Activated T-helper 17 cell treated with anti-CD3 and anti-CD28 coated beads, Interleukin-2, amount 50 U/mL, for 72 hours (primary cell): ENCODE results near the gene MYL11. TPM values are rescaled to one million over a fixed set of nuclear protein-coding genes. Genes with fewer than 3 reads are reported as not detected.

Experiments
- ATAC-seq: fragments of 150-1000 bp; cut with Tn5 transposase; replicated peaks from 2 replicates; pipeline ENCODE4 v1.10.0; 2021; ENCODE audit warnings: mild to moderate bottlenecking, moderate library complexity
- H3K27ac Mint-ChIP-seq: one replicate; pipeline ENCODE4 v1.8.0; 2022; ENCODE audit warnings: mixed read lengths
- H3K27me3 Mint-ChIP-seq: one replicate; pipeline ENCODE4 v1.8.0; 2022; ENCODE audit warnings: mixed read lengths
- H3K36me3 Mint-ChIP-seq: one replicate; pipeline ENCODE4 v1.8.0; 2022; ENCODE audit warnings: low read depth, mild to moderate bottlenecking, mixed read lengths
- H3K4me1 Mint-ChIP-seq: one replicate; pipeline ENCODE4 v1.8.0; 2022; ENCODE audit warnings: mixed read lengths
- H3K4me3 Mint-ChIP-seq: one replicate; pipeline ENCODE4 v1.8.0; 2022; ENCODE audit warnings: mild to moderate bottlenecking, mixed read lengths
- H3K9me3 Mint-ChIP-seq: one replicate; pipeline ENCODE4 v1.8.0; 2022; ENCODE audit warnings: mixed read lengths
- total RNA-seq, 2 donors: library from RNA; stranded (reverse); gene quantifications; one replicate each; pipeline ENCODE4 v1.2.3, GENCODE V29; 2022

MYL11 gene
- total RNA-seq, 2 donors from 2014 or later, result 1.6 TPM; not detected in 1

DNA sequence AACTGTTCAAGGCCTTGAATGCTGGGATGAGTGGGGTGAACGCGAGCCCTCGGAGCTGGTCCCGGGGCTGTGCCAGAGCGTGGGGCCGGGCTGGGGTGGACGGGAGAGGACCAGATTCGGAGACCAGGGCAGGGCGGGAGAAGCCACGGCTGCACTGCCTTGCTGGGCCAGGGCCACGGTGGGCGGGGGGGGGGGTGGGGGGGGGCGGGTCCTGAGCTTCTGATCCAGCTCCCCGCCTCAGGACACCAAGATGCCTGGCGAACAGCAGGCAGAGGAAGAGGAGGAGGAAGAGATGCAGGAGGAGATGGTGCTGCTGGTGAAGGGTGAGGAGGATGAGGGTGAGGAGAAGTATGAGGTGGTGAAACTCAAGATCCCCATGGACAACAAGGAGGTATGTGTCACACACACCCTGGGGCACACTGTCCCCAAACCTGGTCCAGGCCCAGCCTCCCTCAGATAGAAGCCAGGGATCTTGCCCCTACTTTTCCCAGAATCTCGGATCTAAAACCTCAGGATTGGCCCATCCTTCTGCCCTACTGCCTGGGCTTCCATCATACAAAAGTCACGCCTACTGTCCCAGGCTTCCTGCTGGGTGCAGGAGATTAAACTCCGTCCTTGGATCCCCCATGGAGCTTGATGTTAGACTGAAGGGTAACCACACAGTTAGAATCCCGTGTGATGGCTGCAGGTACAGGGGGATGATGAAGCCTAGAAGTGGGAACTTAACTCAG, 33.4 kb downstream of the MYL11 start:
- H3K36me3 Mint-ChIP-seq, result peaks cover 28% of the 10 kb centered on the region
- peaks cover 16% of the 10 kb centered on the region for H3K4me1 Mint-ChIP-seq
- ATAC-seq, result no peak
- peak overlapping the region; percentile 90 for H3K4me3 Mint-ChIP-seq
- peak overlapping the region; percentile 50 for H3K27ac Mint-ChIP-seq
- no peaks in the 10 kb centered on the region for H3K27me3 Mint-ChIP-seq
- H3K9me3 Mint-ChIP-seq, result no peaks in the 10 kb centered on the region

DNA sequence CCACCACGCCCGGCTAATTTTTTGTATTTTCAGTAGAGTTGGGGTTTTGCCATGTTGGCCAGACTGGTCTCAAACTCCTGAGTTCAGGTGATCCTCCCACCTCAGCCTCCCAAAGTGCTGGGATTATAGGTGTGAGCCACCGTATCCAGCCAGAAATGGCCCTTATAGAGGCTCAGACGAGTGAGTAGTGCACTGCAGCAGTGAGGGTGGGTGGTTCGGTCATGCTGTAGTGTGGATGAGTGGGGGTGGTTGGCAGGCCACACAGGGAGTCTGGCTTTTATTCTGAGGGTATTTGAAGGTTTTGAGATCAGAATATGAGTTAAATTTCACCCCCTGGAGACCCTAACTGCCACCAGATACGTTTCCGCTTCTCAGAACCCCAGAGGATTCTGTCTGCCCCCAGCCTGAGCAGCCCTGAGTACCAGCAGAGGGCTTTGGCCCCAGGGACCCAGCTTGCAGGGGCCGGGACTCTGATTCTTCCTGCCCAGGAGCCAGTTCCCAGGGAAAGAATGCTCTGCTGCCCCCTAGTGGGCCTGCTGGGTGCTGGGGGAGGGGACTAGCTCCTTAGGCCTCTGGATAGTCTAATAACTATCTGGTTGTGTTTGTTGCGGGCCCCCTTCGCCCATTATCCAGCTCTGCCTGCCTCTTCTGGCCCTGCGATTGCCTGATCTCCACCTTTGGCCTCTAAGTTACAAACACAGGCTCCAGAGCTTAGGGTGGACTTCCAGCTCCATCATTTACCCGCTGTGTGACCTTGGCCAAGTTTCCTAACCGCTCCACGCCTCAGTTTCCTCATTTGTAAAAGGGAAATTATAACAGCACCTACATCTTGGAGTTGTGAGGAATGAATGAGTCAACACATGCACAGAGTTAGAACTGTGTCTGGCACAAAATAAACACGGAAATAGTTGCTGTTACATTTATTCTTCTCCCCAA, 34.8 kb downstream of the MYL11 start:
- no peaks in the 10 kb centered on the region for H3K27me3 Mint-ChIP-seq
- no peaks in the 10 kb centered on the region for H3K9me3 Mint-ChIP-seq
- H3K4me3 Mint-ChIP-seq, result peak overlapping the region; percentile 90
- peaks cover 41% of the 10 kb centered on the region for H3K36me3 Mint-ChIP-seq
- peaks cover 16% of the 10 kb centered on the region for H3K4me1 Mint-ChIP-seq
- peak; percentile 59 for ATAC-seq
- no peak overlapping the region for H3K27ac Mint-ChIP-seq

DNA sequence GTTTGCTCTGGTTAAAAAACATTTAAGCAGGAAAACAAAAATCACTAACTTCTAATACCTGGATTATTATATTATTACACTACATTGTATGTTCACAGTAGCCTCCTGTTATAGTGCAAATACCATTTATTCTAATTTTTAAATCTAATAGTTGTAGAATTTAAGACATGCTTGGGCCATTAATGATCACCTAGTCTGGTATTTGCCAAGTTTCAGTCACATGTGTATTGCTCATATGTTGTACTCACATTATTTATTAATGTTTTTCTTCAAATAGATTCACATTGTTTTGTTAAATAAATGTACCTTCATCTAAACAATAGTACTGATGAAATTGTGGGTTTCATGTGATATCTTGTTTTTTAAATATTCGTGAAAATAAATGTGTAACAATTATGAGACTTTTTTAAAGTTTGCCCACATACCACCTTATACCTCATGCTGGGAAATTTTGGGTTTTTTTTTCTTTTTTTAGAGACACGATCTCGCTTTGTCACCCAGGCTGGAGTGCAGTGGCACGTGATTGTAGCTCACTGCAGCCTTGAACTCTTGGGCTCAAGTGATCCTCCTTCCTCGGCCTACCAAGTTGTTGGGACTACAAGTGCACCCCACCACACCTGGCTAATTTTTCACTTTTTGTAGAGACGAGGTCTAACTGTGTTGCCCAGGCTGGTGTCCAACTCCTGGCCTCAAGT, 38.7 kb downstream of the MYL11 start:
- no peak overlapping the region for H3K4me3 Mint-ChIP-seq
- ATAC-seq, result no peak
- H3K4me1 Mint-ChIP-seq, result peaks cover 28% of the 10 kb centered on the region
- H3K9me3 Mint-ChIP-seq, result no peaks in the 10 kb centered on the region
- H3K36me3 Mint-ChIP-seq, result peaks cover 62% of the 10 kb centered on the region
- no peak overlapping the region for H3K27ac Mint-ChIP-seq
- H3K27me3 Mint-ChIP-seq, result no peaks in the 10 kb centered on the region

- H3K9me3 Mint-ChIP-seq, result no peaks in the 10 kb centered on the region
- no peak overlapping the region for H3K27ac Mint-ChIP-seq
These were observed 39.6 kb downstream of the MYL11 start for GRCh38 chr16:30414159-30414558.

DNA sequence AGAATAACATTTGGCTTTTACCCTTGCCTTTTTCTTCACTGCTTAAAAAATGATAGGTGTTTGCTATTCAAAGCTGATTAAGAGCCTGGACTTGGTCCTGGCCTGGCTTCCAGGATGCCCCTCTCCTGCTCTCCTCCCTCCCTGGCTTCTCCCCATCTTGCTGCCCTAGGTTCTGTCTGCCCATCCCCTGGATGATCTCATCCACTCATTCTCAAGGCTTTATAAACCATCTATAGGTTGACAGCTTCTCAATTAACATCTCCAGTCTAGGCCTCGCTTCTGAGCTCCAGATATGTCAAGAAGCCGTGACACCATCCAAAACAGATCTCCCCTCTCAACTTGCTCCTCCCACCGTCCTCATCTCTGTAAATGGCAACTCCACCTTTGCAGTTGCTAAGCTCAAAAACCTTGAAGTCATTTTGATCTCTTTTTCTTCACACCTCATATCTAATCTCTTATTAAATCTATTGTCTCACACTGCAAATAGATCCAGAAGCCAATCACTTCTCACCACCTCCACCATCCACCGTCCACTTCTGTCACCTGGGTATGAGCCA, 41.5 kb downstream of the MYL11 start:
- no peaks in the 10 kb centered on the region for H3K9me3 Mint-ChIP-seq
- peak overlapping the region; percentile 63 for H3K4me3 Mint-ChIP-seq
- H3K4me1 Mint-ChIP-seq, result peaks cover 26% of the 10 kb centered on the region
- H3K36me3 Mint-ChIP-seq, result peaks cover 75% of the 10 kb centered on the region
- H3K27me3 Mint-ChIP-seq, result no peaks in the 10 kb centered on the region
- H3K27ac Mint-ChIP-seq, result no peak overlapping the region
- no peak for ATAC-seq

More at GRCh38 chr16:30414159-30414558, 39.6 kb downstream of the MYL11 start:
- Mint-ChIP-seq H3K4me1 (peaks cover 25% of the 10 kb centered on the region), H3K36me3 (peaks cover 71% of the 10 kb centered on the region), H3K4me3 (no peak overlapping the region), H3K27me3 (no peaks in the 10 kb centered on the region)
- no peak for ATAC-seq

GRCh38 chr16:30416624-30417528, 42.3 kb downstream of the MYL11 start:
- no peak for ATAC-seq
- Mint-ChIP-seq H3K9me3 (no peaks in the 10 kb centered on the region), H3K4me3 (peak overlapping the region; percentile 63), H3K36me3 (peaks cover 75% of the 10 kb centered on the region), H3K4me1 (peaks cover 24% of the 10 kb centered on the region), H3K27ac (no peak overlapping the region), H3K27me3 (no peaks in the 10 kb centered on the region)

DNA sequence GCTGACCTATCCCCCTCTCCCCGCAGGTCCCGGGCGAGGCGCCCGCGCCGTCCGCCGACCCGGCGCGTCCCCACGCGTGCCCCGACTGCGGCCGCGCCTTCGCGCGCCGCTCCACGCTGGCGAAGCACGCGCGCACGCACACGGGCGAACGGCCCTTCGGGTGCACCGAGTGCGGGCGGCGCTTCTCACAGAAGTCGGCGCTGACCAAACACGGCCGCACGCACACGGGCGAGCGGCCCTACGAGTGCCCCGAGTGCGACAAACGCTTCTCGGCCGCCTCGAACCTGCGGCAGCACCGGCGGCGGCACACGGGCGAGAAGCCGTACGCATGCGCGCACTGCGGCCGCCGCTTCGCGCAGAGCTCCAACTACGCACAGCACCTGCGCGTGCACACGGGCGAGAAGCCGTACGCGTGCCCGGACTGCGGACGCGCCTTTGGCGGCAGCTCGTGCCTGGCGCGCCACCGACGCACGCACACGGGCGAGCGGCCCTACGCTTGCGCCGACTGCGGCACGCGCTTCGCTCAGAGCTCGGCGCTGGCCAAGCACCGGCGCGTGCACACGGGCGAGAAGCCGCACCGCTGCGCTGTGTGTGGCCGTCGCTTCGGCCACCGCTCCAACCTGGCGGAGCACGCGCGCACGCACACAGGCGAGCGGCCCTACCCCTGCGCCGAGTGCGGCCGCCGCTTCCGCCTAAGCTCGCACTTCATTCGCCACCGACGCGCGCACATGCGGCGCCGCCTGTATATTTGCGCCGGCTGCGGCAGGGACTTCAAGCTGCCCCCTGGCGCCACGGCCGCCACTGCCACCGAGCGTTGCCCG, 43.1 kb downstream of the MYL11 start:
- Mint-ChIP-seq H3K36me3 (peaks cover 75% of the 10 kb centered on the region), H3K27ac (no peak overlapping the region), H3K9me3 (no peaks in the 10 kb centered on the region), H3K4me3 (peak overlapping the region; percentile 63), H3K27me3 (no peaks in the 10 kb centered on the region), H3K4me1 (peaks cover 20% of the 10 kb centered on the region)
- ATAC-seq, result peak; percentile 93

DNA sequence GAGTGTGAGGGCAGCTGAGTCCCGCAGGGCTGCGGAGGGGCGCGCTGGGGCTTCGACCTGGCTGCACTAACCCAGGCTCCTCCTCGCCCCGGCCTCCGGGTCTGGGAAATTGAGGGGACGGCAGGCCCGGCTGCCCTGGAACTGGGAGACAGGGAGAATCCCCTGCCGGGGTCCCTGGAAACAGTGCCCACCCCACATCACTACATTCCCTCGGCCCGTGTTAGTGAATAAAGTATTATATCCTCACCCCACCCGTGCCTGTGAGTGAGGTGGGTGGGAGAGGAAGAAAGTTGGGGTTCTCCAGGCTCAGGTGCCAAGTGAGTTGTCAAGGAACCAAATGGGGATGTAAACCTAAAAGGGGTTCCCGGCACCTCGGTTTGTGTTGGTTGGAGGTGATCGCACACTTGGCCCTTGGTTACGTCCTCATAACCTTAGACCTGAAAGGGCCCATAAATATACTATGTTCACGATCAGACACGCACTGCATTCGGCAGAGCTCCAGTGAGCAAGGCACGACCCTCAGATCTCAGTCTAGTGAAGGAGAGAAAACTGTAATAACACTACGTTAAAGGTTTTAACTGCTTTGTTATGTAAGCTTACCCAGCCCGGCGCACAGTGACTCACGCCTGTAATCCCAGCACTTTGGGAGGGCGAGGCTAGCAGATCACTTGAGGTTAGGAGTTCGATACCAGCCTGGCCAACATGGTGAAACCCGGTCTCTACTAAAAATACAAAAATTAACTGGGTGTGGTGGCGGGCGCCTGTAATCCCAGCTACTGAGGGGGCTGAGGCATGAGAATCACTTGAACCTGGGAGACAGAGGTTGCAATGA, 44.0 kb downstream of the MYL11 start:
- peak overlapping the region; percentile 36 for H3K27ac Mint-ChIP-seq
- H3K27me3 Mint-ChIP-seq, result no peaks in the 10 kb centered on the region
- H3K36me3 Mint-ChIP-seq, result peaks cover 77% of the 10 kb centered on the region
- H3K9me3 Mint-ChIP-seq, result no peaks in the 10 kb centered on the region
- H3K4me3 Mint-ChIP-seq, result peak overlapping the region; percentile 52
- H3K4me1 Mint-ChIP-seq, result peaks cover 20% of the 10 kb centered on the region
- no peak for ATAC-seq

DNA sequence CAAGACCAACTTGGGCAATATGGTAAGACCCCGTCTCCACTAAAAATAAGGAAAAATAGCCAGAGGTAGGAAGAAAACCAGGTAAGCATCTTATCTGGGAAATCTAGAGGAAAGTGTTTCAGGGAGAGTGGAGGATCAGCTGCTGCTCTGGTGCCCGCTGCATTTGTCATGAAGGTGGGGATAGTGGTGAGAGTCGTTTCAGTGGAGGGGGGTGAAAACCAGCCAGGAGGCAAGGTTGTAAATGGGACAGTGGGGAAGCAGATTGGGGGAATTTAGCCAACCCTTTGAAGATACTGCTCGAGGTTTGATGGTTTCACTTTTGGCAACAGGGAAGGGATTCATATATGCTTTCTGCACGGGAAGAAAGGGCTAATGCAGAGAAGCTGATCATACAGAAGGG, 46.4 kb downstream of the MYL11 start:
- H3K36me3 Mint-ChIP-seq, result peaks cover 83% of the 10 kb centered on the region

More for the DNA sequence above, 46.4 kb downstream of the MYL11 start:
- ATAC-seq, result no peak
- Mint-ChIP-seq H3K27ac (peak overlapping the region; percentile 4), H3K27me3 (no peaks in the 10 kb centered on the region), H3K4me3 (no peak overlapping the region), H3K4me1 (peaks cover 22% of the 10 kb centered on the region), H3K9me3 (no peaks in the 10 kb centered on the region)
